ENCODE data around the gene SQOR.

The SQOR gene

DNA sequence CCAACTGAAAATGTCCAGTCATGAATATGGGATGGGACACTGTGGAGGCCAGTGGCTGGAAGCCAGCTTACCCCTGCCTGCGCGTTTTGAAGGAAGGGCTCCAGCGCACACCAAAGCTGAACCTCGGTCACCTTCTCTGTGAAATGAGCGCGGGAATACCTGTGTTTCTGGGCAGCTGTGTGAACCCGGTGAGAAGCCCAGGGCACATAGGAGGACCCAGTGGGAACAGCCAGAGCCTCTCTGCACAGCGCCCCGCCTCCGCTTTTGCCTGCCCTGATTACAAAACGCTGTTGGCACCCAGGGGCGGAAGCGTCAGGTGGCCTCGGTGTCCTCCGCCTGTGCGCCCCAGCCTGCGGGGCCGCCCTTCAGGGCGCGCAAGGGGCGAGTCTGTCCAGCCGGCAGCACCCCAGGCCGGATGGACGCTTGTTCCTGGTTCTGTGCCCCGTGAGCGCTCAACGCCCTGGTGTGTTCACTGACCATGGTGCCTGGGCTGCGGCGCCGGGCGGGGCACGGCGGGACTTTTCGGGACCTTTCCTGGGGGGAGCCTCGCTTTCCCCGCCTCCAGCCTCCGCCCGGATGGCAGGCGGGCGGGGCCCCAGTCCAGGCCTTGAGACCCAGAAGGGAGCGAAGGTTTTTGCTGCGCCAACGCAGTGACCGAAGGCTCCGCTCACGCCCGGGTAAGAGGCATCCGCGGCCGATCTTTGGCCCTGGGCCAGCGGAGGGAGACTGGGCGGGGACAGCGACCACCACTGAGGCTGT, at the start of gene SQOR:
TSS of gene SQOR (plus strand) at position 598 of the 759 bp plus-strand sequence. CDS start 23,895 bp downstream, outside the sequence.
- no peak for DNase-seq

DNA sequence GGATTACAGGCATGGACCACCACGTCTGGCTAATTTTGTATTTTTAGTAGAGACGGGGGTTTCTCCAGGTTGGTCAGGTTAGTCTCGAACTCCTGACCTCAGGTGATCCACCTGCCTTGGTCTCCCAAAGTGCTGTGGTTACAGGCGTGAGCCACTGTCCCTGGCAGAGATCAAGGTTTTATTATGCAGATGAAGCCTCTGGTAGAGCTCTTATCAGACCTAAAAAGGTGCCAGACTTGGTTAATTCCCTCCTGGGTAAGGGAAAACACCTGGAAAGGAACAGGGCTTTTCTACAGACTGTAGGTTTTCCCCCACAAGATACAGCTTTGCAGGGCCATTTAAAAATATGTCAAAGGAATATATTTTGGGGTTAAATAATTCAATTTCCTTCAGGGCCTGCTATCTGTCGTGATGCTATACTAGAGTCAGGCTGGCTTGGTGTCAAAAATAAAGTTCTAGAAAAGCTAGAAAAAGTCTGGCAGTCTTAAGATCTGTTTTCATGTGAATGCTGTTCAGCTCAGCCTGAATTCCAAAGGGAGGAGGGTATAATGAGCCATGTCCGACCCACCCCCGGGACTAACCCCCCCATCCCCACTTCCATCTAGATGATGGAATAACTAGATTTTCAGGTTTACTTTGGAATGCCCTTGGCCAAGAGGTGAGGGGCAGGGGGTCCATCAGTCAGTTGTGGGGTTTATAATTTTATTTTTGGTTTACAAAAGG, 49.6 kb upstream of the SQOR start:
- no peak for DNase-seq

GRCh38 chr15:45586125-45586524, 48.7 kb upstream of the SQOR start:
- DNase-seq, result no peak

DNA sequence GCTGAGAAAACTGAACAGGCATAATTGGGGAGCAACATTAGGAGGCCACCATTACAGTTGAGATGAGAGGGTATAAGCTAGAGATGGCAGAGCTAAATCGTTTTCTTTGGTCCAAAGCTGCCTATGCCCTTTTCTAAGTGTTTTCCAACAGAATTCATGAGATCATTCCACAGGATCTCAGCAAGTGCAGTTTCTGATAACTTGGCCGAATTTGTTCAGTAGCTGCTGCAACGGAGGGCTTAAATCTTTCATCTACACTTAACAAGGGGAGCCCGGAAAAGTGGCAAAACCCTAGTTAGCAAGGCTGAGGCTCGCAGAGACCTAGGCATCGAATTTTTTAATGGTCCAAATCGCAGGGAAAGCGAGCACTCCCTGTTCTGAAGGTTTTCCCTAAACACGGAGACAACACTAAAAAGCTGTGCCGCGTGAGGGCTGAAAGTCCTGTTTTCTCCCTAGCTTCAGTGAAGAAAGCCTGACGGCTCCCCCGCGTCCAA, 48.2 kb upstream of the SQOR start:
- DNase-seq, result no peak

GRCh38 chr15:45587095-45587862, 47.5 kb upstream of the SQOR start, which contains the start of gene BLOC1S6:
BLOC1S6 (plus strand) TSS chr15:45587379; CDS start chr15:45587444, 65 bp downstream.
- peak; percentile 83 for DNase-seq

GRCh38 chr15:45587863-45588170, 47.0 kb upstream of the SQOR start:
- no peak for DNase-seq

GRCh38 chr15:45588219-45588875, 46.5 kb upstream of the SQOR start:
- DNase-seq, result no peak

DNA sequence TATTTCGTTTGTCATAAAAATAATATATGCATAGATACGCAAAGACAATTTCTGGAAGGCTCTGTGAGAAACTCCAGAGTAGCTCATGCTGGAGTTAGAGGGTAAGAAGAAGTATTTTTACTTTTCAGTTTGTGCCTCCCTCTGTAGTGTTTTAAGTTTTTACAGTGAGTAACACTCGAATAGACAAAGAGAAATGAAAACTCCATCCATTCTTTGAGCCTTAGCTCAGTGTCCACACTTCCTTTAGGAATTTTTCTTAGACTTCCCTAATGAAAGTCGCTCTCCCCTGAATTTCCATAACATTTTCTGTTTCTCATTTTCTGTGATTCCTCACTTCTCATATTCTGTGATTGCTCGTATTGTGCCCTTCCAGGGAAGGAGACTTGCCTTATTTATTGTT, 45.6 kb upstream of the SQOR start:
- no peak for DNase-seq

DNA sequence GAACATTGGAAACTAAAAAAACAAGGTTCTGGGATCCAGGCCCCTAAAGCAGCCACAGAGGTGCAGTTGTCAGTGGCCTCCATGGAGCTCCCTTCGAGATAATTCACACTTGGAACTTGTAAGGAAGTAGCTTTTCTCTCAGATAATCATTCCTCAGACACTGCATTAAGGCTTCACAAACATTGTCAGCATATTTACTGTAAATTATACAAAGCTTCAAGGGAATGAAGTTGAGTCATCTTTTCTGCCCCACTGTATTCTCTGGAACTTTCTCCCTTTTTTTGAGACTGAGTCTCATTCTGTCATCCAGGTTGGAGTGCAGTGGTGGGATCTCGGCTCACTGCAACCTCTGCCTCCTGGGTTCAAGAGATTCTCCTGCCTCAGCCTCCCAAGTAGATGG, 40.5 kb upstream of the SQOR start:
- DNase-seq, result no peak

GRCh38 chr15:45594835-45595530, 39.8 kb upstream of the SQOR start:
- no peak for DNase-seq

- DNase-seq, result no peak
Measured at GRCh38 chr15:45603881-45604280, 30.9 kb upstream of the SQOR start.

GRCh38 chr15:45604326-45604725, 30.5 kb upstream of the SQOR start:
- no peak for DNase-seq

- DNase-seq, result no peak
Measured at GRCh38 chr15:45606413-45606812, 28.4 kb upstream of the SQOR start.

- no peak for DNase-seq
Measured at GRCh38 chr15:45606841-45607240, 28.0 kb upstream of the SQOR start.

DNA sequence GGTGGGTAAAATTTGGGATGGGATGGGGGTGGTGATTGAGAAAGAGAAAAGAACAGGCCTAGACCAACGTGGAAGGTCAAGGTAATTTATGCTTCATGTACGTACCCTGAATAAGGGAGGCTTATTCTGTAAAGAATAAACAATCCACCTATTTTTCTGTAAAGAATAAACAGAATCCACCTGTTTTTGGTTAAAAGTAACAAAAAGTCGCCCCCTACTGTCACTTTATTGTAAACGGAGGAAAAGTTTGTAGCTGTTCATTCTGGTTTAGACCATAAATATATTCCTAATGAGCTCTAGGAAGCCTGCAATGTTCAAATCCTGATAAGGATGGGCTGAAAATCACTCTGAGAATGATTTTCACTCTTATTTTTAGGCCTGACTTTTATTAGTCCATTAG, 23.5 kb upstream of the SQOR start:
- DNase-seq, result no peak

GRCh38 chr15:45612790-45613415, 21.9 kb upstream of the SQOR start:
- DNase-seq, result no peak

- no peak for DNase-seq
Measured at GRCh38 chr15:45616901-45617323, 17.9 kb upstream of the SQOR start.

- DNase-seq, result no peak
Measured at GRCh38 chr15:45618813-45619212, 16.0 kb upstream of the SQOR start.

GRCh38 chr15:45628136-45628535, 6.7 kb upstream of the SQOR start:
- DNase-seq, result no peak

DNA sequence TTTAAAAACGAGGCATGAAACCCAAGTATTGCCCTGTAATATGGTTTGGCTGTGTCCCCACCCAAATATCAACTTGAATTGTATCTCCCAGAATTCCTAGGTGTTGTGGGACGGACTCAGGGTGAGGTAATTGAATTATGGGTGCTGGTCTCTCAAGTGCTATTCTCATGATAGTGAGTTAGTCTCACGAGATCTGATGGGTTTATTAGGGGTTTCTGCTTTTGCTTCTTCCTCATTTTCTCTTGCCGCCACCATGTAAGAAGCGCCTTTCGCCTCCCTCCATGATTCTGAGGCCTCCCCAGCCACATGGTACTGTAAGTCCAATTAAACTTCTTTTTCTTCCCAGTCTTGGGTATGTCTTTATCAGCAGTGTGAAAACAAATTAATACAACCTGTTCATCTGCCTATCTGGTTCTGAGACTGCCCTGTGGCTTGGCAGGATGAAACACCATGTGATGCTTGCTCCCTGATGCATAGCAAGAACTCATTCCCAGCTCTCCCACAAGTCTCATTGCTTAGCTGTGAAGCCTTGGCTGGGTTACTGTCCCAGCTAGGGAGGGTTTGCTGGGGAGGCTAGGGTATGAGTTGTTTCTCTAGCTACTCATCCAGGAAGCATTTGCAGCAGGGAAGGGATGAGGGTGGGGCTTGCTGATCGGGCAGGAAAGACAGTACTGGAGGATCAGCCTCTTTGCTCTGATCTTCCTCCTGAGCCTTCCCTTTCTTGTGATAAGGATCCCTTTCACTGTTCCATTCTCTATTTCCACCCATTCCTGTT, 3.7 kb upstream of the SQOR start:
- no peak for DNase-seq

DNA sequence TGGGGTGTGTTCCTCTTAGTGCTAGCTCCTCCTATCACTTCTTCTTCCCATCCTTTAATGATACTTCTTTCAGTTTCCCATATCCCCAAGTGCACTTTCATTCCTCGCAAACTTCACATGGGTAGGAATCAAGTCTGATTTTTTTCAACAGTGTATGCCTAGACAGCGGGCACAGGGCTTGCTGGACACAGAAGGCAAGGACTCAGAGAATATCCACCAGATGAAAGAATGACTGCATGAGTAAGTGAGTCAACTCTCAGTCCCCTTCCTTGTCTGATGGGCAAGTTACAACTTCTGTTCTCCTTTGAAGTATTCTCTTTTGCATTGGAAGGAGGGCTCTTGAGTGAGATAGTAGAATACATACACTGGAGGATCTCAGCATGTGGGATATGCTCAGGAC, 3.1 kb upstream of the SQOR start:
- DNase-seq, result no peak

Measured in NCI-H526 treated with DMSO at 0.1 percent for 48 hours (cell line).